DMS79 treated with DMSO at 0.1 percent for 48 hours (cell line): Measurements from ENCODE around the gene RBMS3.
"Not testable (repeated sequence)": the region's sequence is repeated elsewhere in the genome, so short reads cannot be mapped to it uniquely, and the experiment has no call there.

Source experiments
- DNase-seq: peaks from one replicate; lab custom pipeline; 2025; lab: John Stamatoyannopoulos, UW

The RBMS3 gene

GRCh38 chr3:29280404-29281093 is at the start of gene RBMS3:
Gene RBMS3 (plus strand): TSS chr3:29281071.
- DNase-seq, result peak; percentile 51

GRCh38 chr3:29233126-29233525 is 47.7 kb upstream of the RBMS3 start:
- not testable (repeated sequence) for DNase-seq

GRCh38 chr3:29236146-29236840 is 44.6 kb upstream of the RBMS3 start:
- DNase-seq, result no peak

- no peak for DNase-seq
These were observed 41.5 kb upstream of the RBMS3 start for GRCh38 chr3:29239376-29239775.

- no peak for DNase-seq
These were observed 40.6 kb upstream of the RBMS3 start for GRCh38 chr3:29240248-29240647.

- DNase-seq, result no peak
These were observed 40.0 kb upstream of the RBMS3 start for GRCh38 chr3:29240887-29241286.

GRCh38 chr3:29241855-29242254 is 39.0 kb upstream of the RBMS3 start:
- DNase-seq, result no peak

- no peak for DNase-seq
These were observed 38.6 kb upstream of the RBMS3 start for GRCh38 chr3:29242296-29242695.

GRCh38 chr3:29245441-29245840 is 35.4 kb upstream of the RBMS3 start:
- no peak for DNase-seq

- no peak for DNase-seq
These were observed 33.7 kb upstream of the RBMS3 start for GRCh38 chr3:29247088-29247745.

GRCh38 chr3:29249829-29250345 is 31.0 kb upstream of the RBMS3 start:
- no peak for DNase-seq

- no peak for DNase-seq
These were observed 24.8 kb upstream of the RBMS3 start for GRCh38 chr3:29255854-29256696.

- no peak for DNase-seq
These were observed 22.7 kb upstream of the RBMS3 start for GRCh38 chr3:29258161-29258560.

- DNase-seq, result no peak
These were observed 19.8 kb upstream of the RBMS3 start for GRCh38 chr3:29261119-29261518.

- no peak for DNase-seq
These were observed 17.4 kb upstream of the RBMS3 start for GRCh38 chr3:29263476-29263875.

GRCh38 chr3:29265509-29266072 is 15.3 kb upstream of the RBMS3 start:
- DNase-seq, result no peak

GRCh38 chr3:29267226-29267625 is 13.6 kb upstream of the RBMS3 start:
- DNase-seq, result no peak

GRCh38 chr3:29268651-29269050 is 12.2 kb upstream of the RBMS3 start:
- DNase-seq, result no peak

GRCh38 chr3:29270752-29271151 is 10.1 kb upstream of the RBMS3 start:
- DNase-seq, result no peak

- DNase-seq, result no peak
These were observed 9.4 kb upstream of the RBMS3 start for GRCh38 chr3:29271475-29271874.

GRCh38 chr3:29274667-29275066 is 6.2 kb upstream of the RBMS3 start:
- no peak for DNase-seq

- no peak for DNase-seq
These were observed 5.6 kb upstream of the RBMS3 start for GRCh38 chr3:29275309-29275708.
